Vagina (tissue), 2 donors: ENCODE data around the gene RBM42.

Source experiments
- CTCF ChIP-seq, 3 experiments: fragments of 450-650 bp in 2 of 3; fragments of 200-600 bp in 1 of 3; sonication (generic) in 1 of 3; IDR thresholded peaks; one replicate each; pipeline ENCODE4 v1.5.1; 2017 to 2019; ENCODE audit warnings: antibody characterized with exemption in 3 of 3, mild to moderate bottlenecking in 2 of 3, moderate library complexity in 2 of 3
- POLR2A ChIP-seq, 2 donors: fragments of 450-650 bp; IDR thresholded peaks; one replicate each; pipeline ENCODE4 v1.6.1; 2017; ENCODE audit warnings: antibody characterized with exemption in 2 of 2, mild to moderate bottlenecking in 2 of 2, moderate library complexity in 2 of 2
- POLR2AphosphoS5 ChIP-seq, 2 donors: sonication (generic); formaldehyde crosslinking; IDR thresholded peaks; one replicate each; pipeline ENCODE4 v1.9.0; 2017; ENCODE audit warnings: antibody characterized with exemption in 2 of 2, mild to moderate bottlenecking in 2 of 2, low read depth in 1 of 2; ENCODE audit not compliant: insufficient read depth in 1 of 2

- TF ChIP-seq CTCF (IDR thresholded peaks at IDR 0.05): no peak
- no peak for TF ChIP-seq POLR2A (IDR thresholded peaks at IDR 0.05)
- TF ChIP-seq POLR2AphosphoS5 (IDR thresholded peaks at IDR 0.05; ENCODE audit: insufficient read depth in 1 of 2, low read depth in 1 of 2): no peak
Observed at GRCh38 chr19:35623327-35624010, 5.4 kb upstream of the RBM42 start.
